T1000 (cell line): ENCODE data around the gene ANKRD2.
"Not testable (repeated sequence)": the region's sequence is repeated elsewhere in the genome, so short reads cannot be mapped to it uniquely, and the experiment has no call there.

Source experiments
- DNase-seq: peaks from one replicate; lab custom pipeline; 2025; ENCODE audit warnings: mixed read lengths; lab: John Stamatoyannopoulos, UW

Gene ANKRD2

GRCh38 chr10:97571622-97572021, 957 bp upstream of the ANKRD2 start:
- no peak for DNase-seq

- no peak for DNase-seq
Observed at GRCh38 chr10:97573021-97573420, 442 bp downstream of the ANKRD2 start.

DNA sequence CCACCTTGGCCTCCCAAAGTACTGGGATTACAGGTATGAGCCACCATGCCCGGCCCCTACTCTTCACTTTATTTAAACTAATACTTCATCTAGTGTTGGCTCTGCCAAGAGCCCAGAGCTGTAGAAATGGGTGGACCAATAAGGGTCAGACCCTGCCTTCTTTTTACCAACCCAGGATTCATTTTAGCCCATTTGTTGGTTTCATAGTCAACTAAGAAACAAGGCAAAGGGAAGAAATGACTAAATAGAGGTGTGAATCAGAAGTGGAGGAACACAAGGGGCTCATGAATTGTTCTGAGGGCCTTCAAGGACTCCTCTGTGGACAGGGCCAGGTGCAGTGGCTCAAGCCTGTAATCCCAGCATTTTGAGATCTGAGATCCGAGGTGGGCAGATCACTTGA, 1.1 kb downstream of the ANKRD2 start:
- DNase-seq: no peak

DNA sequence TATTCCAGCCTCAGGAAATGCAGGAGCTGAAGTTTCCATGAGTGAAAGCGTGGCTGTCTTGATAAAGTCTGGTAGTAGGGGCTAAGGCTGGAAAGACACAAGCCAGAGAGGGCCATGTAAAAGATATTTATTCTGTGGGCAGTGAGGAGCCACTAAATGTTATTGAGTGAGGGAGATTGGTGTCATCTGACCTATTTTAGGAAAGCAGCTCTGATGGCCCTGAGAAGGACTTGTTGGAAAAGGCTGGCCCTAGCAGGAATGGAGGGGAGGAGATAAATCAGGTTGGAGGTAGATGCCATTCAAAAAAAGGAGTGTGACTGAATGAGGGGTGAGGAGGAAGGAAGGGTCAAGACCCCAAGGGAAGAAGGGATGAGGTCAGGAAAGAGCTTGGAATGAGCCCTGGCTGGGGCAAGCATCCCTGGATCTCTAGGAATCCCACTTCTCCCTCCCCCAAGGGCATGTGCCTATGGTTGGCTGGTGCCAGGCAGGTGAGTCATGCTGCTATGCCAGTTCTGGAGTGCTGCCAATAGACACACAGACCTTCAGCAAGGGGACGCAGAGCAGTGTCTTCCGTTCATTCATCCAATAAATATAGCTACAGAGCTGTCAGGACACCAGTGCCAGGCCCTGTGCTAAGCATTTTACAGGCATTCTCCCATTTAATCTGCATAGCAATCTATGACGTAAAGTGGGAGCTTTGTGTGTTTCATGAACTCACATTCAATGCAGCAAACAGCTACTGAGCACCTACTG, 2.0 kb downstream of the ANKRD2 start:
- DNase-seq: peak; percentile 93

DNA sequence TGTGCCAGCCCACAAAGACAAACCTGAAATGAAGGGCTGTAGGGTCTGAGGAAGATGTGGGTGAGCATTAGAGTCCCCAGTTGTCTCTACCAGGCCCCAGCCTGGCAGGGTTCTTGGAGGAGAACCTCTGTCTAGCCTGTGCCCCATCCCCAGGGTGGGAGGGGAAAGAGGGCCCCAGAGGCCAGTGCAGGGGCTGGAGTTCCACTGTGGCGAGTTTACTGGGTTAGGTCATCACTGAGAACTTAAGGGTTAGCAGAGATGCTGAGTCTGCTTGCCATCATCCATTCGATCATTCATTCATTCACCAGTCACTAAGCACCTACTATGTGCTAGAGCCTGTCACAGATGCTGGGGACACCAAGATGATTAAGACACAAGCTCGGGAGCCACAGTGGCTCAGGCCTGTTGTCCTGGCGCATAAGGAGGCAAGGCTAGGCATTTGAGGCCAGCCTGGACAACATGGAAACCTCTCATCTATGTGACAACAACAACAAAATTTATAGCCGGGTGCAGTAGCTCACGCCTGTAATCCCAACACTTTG, 2.6 kb downstream of the ANKRD2 start:
- DNase-seq: no peak

GRCh38 chr10:97576487-97576886, 3.9 kb downstream of the ANKRD2 start:
- not testable (repeated sequence) for DNase-seq

DNA sequence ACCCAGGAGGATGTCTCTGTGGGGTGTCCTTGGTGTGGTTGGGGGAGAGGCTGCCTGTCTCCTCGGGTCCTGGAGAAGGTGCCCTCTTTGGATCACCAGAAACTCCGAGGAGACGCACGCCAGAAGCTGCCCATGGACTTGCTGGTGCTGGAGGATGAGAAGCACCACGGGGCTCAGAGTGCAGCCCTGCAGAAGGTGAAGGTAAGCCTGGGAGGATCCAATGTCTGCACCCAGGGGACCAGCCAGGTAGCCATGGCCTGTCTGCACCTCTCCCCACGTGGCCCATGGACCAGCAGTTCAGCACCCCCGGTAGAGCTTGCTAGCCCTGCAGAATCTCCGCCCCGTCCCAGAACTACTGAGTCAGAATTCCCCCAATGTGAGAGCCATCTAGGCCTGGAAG, 5.1 kb downstream of the ANKRD2 start:
- no peak for DNase-seq

- no peak for DNase-seq
Observed at GRCh38 chr10:97578171-97578844, 5.7 kb downstream of the ANKRD2 start.

- no peak for DNase-seq
Observed at GRCh38 chr10:97580421-97581367, 8.1 kb downstream of the ANKRD2 start.

- DNase-seq: no peak
Observed at GRCh38 chr10:97582169-97582568, 9.6 kb downstream of the ANKRD2 start.

- DNase-seq: no peak
Observed at GRCh38 chr10:97583476-97583875, 10.9 kb downstream of the ANKRD2 start.

- peak; percentile 45 for DNase-seq
Observed at GRCh38 chr10:97584060-97584797, 11.7 kb downstream of the ANKRD2 start, which contains the start of gene HOGA1. TSS of gene HOGA1 (plus strand) at chr10:97584389. CDS start at chr10:97584704, 315 bp downstream.

DNA sequence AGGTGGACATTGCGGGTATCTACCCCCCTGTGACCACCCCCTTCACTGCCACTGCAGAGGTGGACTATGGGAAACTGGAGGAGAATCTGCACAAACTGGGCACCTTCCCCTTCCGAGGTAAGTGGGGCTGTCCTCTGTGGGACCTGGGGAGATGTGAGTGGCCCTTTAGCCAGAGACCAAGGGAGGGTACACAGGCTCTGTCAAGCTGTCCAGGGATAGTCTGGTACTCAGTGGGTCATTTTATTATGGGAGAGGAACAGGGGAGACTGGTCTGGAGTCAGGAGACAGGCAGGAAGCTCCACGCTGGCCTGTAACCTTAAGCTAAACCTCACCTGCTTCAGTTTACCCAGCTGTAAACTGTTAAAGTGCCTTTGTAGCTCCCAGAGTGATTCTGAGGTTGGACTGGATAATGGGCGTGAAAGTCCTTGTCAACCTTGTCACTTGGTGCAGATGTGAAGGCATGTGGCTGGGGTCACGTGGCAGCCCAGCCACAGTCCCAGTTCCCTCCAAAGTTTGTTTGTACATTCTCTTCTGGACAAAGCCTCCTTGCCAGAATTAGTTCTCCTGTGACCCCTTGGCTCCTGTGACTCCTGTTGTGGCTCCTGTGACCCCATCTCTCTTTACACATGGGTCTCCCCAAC, 12.3 kb downstream of the ANKRD2 start:
- DNase-seq: no peak

DNA sequence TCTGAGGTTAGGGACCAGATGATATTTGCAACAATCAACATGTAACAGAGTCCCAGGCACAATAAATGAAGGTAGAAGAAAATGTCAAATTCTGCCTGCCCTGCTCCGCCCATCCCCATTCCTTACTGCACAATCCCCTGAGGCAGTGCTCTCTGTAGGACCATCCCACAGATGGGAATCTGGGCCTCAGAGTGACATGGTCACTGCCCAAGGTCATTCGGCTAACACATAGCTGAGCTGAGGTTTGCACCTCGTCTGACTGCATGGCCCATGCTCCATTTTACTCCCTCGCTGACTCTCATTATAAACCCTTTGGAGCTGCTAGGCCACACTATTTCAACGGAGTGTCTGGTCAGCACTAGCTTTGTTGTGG, 12.8 kb downstream of the ANKRD2 start:
- DNase-seq: no peak

DNA sequence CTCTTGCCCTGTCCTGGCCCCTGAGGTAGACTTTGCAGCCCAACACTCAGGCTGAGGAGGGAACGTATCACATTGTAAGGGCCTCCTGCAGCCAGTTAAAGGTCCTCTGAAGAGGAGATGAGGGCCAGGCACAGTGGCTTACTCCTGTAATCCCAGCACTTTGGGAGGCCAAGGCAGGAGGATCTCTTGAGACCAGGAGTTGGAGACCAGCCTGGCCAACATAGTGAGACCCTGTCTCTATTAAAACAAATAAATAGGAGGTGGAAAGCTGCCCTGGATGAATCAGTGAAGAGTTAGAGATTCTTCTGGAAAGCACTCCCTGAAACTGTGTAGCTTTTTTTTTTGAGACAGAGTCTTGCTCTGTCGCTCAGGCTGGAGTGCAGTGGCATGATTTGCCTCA, 14.6 kb downstream of the ANKRD2 start:
- no peak for DNase-seq

DNA sequence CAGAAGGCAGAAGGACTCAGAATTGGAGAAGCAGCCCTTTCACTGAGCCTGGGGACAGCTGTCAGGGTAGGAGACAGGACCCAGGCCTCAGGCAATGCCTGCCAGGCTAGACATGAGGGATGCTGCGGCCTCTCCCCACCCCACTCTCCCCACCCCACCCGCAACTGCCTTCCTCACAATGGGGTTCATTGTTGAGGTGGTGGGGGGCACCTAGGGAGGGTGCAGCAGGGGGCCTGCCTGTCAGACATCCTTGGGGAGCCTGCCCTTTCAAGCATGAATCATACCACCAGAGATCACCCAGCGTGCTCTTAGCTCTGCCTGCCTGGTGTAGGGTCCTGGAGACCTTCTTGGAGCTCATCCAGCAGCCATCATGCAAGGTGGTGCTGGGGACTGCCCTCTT, 16.9 kb downstream of the ANKRD2 start, which contains the start of gene C10orf62:
C10orf62 (plus strand) TSS at position 243 of the 400 bp plus-strand sequence. CDS start 177 bp downstream, outside the sequence.
- DNase-seq: no peak

GRCh38 chr10:97590082-97590747, 17.6 kb downstream of the ANKRD2 start:
- DNase-seq: no peak

- no peak for DNase-seq
Observed at GRCh38 chr10:97590748-97591495, 18.3 kb downstream of the ANKRD2 start.

- no peak for DNase-seq
Observed at GRCh38 chr10:97593421-97593820, 20.8 kb downstream of the ANKRD2 start.
